ENCODE results near the gene LHCGR. TPM values are rescaled to one million over a fixed set of nuclear protein-coding genes. Genes with fewer than 3 reads are reported as not detected.
A peak's percentile ranks its signal among the peaks of the same experiment; 100 is the strongest.

LHCGR gene
- total RNA-seq, 1 experiment from 2014 or later, result 0.31 TPM

DNA sequence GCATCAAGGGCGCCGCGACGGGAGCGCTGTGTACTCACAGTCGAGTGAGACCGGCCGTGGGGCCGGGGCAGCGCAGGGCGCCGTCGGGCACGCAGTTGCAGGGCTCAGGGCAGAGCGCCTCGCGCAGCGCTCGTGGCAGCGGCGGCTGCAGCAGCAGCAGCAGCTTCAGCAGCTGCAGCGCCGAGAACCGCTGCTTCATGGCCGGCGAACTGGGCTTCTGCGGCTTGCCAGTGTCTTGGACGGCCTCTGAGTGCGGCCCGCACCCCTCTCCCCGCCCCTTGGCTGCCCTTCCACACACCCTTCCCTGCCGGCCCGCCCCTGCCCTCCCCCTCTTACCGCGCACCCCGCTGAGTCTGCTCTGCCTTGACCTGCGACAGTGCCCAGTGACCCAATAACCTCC lies at the start of gene LHCGR (continued):
- TF ChIP-seq, protein P1, sequence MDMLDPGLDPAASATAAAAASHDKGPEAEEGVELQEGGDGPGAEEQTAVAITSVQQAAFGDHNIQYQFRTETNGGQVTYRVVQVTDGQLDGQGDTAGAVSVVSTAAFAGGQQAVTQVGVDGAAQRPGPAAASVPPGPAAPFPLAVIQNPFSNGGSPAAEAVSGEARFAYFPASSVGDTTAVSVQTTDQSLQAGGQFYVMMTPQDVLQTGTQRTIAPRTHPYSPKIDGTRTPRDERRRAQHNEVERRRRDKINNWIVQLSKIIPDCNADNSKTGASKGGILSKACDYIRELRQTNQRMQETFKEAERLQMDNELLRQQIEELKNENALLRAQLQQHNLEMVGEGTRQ (CRISPR knock-in tag; IDR thresholded peaks at IDR 0.05), result no peak
- TF ChIP-seq, protein P2, sequence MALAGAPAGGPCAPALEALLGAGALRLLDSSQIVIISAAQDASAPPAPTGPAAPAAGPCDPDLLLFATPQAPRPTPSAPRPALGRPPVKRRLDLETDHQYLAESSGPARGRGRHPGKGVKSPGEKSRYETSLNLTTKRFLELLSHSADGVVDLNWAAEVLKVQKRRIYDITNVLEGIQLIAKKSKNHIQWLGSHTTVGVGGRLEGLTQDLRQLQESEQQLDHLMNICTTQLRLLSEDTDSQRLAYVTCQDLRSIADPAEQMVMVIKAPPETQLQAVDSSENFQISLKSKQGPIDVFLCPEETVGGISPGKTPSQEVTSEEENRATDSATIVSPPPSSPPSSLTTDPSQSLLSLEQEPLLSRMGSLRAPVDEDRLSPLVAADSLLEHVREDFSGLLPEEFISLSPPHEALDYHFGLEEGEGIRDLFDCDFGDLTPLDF (CRISPR knock-in tag; IDR thresholded peaks at IDR 0.05), result no peak
- no peak for TF ChIP-seq JAZF1 (CRISPR knock-in tag; IDR thresholded peaks at IDR 0.05)
- no peak; the same call in 1 of the 2 replicates for TF ChIP-seq NFE2L1 (CRISPR knock-in tag; IDR thresholded peaks at IDR 0.05)
- no peak for TF ChIP-seq MYBL2 (CRISPR knock-in tag; IDR thresholded peaks at IDR 0.05)
- TF ChIP-seq ZNF317 (CRISPR knock-in tag; IDR thresholded peaks at IDR 0.05; ENCODE audit: borderline replicate concordance, low read depth), result no peak
- TF ChIP-seq, protein P3, sequence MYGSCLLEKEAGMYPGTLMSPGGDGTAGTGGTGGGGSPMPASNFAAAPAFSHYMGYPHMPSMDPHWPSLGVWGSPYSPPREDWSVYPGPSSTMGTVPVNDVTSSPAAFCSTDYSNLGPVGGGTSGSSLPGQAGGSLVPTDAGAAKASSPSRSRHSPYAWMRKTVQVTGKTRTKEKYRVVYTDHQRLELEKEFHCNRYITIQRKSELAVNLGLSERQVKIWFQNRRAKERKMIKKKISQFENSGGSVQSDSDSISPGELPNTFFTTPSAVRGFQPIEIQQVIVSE (CRISPR knock-in tag; IDR thresholded peaks at IDR 0.05; ENCODE audit: borderline replicate concordance), result no peak
- TF ChIP-seq ETV6 (CRISPR knock-in tag; IDR thresholded peaks at IDR 0.05), result no peak
- no peak for TF ChIP-seq OVOL2 (CRISPR knock-in tag; IDR thresholded peaks at IDR 0.05; ENCODE audit: borderline replicate concordance)
- TF ChIP-seq, protein P4, sequence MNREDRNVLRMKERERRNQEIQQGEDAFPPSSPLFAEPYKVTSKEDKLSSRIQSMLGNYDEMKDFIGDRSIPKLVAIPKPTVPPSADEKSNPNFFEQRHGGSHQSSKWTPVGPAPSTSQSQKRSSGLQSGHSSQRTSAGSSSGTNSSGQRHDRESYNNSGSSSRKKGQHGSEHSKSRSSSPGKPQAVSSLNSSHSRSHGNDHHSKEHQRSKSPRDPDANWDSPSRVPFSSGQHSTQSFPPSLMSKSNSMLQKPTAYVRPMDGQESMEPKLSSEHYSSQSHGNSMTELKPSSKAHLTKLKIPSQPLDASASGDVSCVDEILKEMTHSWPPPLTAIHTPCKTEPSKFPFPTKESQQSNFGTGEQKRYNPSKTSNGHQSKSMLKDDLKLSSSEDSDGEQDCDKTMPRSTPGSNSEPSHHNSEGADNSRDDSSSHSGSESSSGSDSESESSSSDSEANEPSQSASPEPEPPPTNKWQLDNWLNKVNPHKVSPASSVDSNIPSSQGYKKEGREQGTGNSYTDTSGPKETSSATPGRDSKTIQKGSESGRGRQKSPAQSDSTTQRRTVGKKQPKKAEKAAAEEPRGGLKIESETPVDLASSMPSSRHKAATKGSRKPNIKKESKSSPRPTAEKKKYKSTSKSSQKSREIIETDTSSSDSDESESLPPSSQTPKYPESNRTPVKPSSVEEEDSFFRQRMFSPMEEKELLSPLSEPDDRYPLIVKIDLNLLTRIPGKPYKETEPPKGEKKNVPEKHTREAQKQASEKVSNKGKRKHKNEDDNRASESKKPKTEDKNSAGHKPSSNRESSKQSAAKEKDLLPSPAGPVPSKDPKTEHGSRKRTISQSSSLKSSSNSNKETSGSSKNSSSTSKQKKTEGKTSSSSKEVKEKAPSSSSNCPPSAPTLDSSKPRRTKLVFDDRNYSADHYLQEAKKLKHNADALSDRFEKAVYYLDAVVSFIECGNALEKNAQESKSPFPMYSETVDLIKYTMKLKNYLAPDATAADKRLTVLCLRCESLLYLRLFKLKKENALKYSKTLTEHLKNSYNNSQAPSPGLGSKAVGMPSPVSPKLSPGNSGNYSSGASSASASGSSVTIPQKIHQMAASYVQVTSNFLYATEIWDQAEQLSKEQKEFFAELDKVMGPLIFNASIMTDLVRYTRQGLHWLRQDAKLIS (CRISPR knock-in tag; IDR thresholded peaks at IDR 0.05; ENCODE audit: borderline replicate concordance), result no peak
- TF ChIP-seq MXD4 (CRISPR knock-in tag; IDR thresholded peaks at IDR 0.05; ENCODE audit: borderline replicate concordance), result no peak
- no peak for TF ChIP-seq ZNF396 (CRISPR knock-in tag; IDR thresholded peaks at IDR 0.05; ENCODE audit: borderline replicate concordance)
- TF ChIP-seq SMAD3 (CRISPR knock-in tag; IDR thresholded peaks at IDR 0.05; ENCODE audit: borderline replicate concordance), result no peak
- 0 out of 2 replicates have a peak, but pooled peaks have one; percentile 67 for TF ChIP-seq ATF1 (CRISPR knock-in tag; IDR thresholded peaks at IDR 0.05)
- TF ChIP-seq, protein P5, sequence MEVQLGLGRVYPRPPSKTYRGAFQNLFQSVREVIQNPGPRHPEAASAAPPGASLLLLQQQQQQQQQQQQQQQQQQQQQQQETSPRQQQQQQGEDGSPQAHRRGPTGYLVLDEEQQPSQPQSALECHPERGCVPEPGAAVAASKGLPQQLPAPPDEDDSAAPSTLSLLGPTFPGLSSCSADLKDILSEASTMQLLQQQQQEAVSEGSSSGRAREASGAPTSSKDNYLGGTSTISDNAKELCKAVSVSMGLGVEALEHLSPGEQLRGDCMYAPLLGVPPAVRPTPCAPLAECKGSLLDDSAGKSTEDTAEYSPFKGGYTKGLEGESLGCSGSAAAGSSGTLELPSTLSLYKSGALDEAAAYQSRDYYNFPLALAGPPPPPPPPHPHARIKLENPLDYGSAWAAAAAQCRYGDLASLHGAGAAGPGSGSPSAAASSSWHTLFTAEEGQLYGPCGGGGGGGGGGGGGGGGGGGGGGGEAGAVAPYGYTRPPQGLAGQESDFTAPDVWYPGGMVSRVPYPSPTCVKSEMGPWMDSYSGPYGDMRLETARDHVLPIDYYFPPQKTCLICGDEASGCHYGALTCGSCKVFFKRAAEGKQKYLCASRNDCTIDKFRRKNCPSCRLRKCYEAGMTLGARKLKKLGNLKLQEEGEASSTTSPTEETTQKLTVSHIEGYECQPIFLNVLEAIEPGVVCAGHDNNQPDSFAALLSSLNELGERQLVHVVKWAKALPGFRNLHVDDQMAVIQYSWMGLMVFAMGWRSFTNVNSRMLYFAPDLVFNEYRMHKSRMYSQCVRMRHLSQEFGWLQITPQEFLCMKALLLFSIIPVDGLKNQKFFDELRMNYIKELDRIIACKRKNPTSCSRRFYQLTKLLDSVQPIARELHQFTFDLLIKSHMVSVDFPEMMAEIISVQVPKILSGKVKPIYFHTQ (CRISPR knock-in tag; IDR thresholded peaks at IDR 0.05), result no peak
- TF ChIP-seq FOXJ3 (CRISPR knock-in tag; IDR thresholded peaks at IDR 0.05; ENCODE audit: borderline replicate concordance), result no peak
- TF ChIP-seq, protein P6, sequence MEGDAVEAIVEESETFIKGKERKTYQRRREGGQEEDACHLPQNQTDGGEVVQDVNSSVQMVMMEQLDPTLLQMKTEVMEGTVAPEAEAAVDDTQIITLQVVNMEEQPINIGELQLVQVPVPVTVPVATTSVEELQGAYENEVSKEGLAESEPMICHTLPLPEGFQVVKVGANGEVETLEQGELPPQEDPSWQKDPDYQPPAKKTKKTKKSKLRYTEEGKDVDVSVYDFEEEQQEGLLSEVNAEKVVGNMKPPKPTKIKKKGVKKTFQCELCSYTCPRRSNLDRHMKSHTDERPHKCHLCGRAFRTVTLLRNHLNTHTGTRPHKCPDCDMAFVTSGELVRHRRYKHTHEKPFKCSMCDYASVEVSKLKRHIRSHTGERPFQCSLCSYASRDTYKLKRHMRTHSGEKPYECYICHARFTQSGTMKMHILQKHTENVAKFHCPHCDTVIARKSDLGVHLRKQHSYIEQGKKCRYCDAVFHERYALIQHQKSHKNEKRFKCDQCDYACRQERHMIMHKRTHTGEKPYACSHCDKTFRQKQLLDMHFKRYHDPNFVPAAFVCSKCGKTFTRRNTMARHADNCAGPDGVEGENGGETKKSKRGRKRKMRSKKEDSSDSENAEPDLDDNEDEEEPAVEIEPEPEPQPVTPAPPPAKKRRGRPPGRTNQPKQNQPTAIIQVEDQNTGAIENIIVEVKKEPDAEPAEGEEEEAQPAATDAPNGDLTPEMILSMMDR (IDR thresholded peaks at IDR 0.05), result no peak
- TF ChIP-seq PRRX2 (CRISPR knock-in tag; IDR thresholded peaks at IDR 0.05), result no peak
- TF ChIP-seq, protein P7, sequence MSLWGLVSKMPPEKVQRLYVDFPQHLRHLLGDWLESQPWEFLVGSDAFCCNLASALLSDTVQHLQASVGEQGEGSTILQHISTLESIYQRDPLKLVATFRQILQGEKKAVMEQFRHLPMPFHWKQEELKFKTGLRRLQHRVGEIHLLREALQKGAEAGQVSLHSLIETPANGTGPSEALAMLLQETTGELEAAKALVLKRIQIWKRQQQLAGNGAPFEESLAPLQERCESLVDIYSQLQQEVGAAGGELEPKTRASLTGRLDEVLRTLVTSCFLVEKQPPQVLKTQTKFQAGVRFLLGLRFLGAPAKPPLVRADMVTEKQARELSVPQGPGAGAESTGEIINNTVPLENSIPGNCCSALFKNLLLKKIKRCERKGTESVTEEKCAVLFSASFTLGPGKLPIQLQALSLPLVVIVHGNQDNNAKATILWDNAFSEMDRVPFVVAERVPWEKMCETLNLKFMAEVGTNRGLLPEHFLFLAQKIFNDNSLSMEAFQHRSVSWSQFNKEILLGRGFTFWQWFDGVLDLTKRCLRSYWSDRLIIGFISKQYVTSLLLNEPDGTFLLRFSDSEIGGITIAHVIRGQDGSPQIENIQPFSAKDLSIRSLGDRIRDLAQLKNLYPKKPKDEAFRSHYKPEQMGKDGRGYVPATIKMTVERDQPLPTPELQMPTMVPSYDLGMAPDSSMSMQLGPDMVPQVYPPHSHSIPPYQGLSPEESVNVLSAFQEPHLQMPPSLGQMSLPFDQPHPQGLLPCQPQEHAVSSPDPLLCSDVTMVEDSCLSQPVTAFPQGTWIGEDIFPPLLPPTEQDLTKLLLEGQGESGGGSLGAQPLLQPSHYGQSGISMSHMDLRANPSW (CRISPR knock-in tag; conservative IDR thresholded peaks at IDR 0.05; ENCODE audit: low read depth), result no peak
- TF ChIP-seq GRHL2 (CRISPR knock-in tag; IDR thresholded peaks at IDR 0.05; ENCODE audit: insufficient replicate concordance, severe bottlenecking), result no peak
- TF ChIP-seq ZNF138 (CRISPR knock-in tag; conservative IDR thresholded peaks at IDR 0.05), result no peak; the same call in 1 of the 2 replicates
- no peak for TF ChIP-seq ZNF671 (CRISPR knock-in tag; IDR thresholded peaks at IDR 0.05)
- TF ChIP-seq, protein P8, sequence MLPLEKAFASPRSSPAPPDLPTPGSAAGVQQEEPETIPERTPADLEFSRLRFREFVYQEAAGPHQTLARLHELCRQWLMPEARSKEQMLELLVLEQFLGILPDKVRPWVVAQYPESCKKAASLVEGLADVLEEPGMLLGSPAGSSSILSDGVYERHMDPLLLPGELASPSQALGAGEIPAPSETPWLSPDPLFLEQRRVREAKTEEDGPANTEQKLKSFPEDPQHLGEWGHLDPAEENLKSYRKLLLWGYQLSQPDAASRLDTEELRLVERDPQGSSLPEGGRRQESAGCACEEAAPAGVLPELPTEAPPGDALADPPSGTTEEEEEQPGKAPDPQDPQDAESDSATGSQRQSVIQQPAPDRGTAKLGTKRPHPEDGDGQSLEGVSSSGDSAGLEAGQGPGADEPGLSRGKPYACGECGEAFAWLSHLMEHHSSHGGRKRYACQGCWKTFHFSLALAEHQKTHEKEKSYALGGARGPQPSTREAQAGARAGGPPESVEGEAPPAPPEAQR (CRISPR knock-in tag; IDR thresholded peaks at IDR 0.05), result no peak
- TF ChIP-seq ZNF416 (CRISPR knock-in tag; IDR thresholded peaks at IDR 0.05), result no peak
- no peak for TF ChIP-seq ELF4 (CRISPR knock-in tag; IDR thresholded peaks at IDR 0.05; ENCODE audit: low read depth)
